Endothelial cell (in vitro differentiated cells): ENCODE data around the gene SH3BGRL2. TPM values are rescaled to one million over a fixed set of nuclear protein-coding genes. Genes with fewer than 3 reads are reported as not detected.

Experiments
- DNase-seq: peaks from one replicate; pipeline ENCODE4 v3.0.0; 2021; ENCODE audit warnings: low spot score
- H3K27ac Mint-ChIP-seq: one replicate; pipeline ENCODE4 v1.8.0; 2021; ENCODE audit warnings: mixed read lengths, inconsistent platforms; ENCODE audit not compliant: unreplicated experiment
- H3K27me3 Mint-ChIP-seq: one replicate; pipeline ENCODE4 v1.8.0; 2021; ENCODE audit warnings: mild to moderate bottlenecking, moderate library complexity, mixed read lengths, inconsistent platforms; ENCODE audit not compliant: unreplicated experiment
- H3K36me3 Mint-ChIP-seq: one replicate; pipeline ENCODE4 v1.8.0; 2021; ENCODE audit warnings: mild to moderate bottlenecking, low read depth, mixed read lengths, inconsistent platforms; ENCODE audit not compliant: unreplicated experiment
- H3K4me1 Mint-ChIP-seq: one replicate; pipeline ENCODE4 v1.8.0; 2021; ENCODE audit warnings: mild to moderate bottlenecking, mixed read lengths, inconsistent platforms; ENCODE audit not compliant: unreplicated experiment
- H3K4me3 Mint-ChIP-seq: one replicate; pipeline ENCODE4 v1.8.0; 2021; ENCODE audit warnings: mild to moderate bottlenecking, mixed read lengths, inconsistent platforms; ENCODE audit not compliant: unreplicated experiment
- H3K9me3 Mint-ChIP-seq: one replicate; pipeline ENCODE4 v1.8.0; 2021; ENCODE audit warnings: mixed read lengths, inconsistent platforms; ENCODE audit not compliant: unreplicated experiment
- CTCF ChIP-seq: fragments of 200-600 bp; sonication (generic); IDR thresholded peaks from one replicate; pipeline ENCODE4 v1.5.0; 2021; ENCODE audit warnings: antibody characterized with exemption; ENCODE audit not compliant: unreplicated experiment
- total RNA-seq: library from RNA; stranded (reverse); fragmentation: NEBNext Ultra II Directional; extraction: Animal tissue kit (Norgen Biotek cat#: 25700); gene quantifications from one replicate; pipeline ENCODE4 v1.2.1, GENCODE V29; 2021; ENCODE audit not compliant: unreplicated experiment

SH3BGRL2 gene
- total RNA-seq, 1 donor from 2014 or later = 7.0 TPM

- Mint-ChIP-seq H3K4me1 (no peaks in the 10 kb centered on the region), H3K36me3 (peaks cover 3% of the 10 kb centered on the region), H3K27me3 (peaks cover 4% of the 10 kb centered on the region), H3K4me3 (no peak overlapping the region), H3K27ac (no peak overlapping the region), H3K9me3 (no peaks in the 10 kb centered on the region)
- no peak for DNase-seq
- no peak for TF ChIP-seq CTCF
These were observed 63.0 kb downstream of the SH3BGRL2 start for GRCh38 chr6:79694156-79694555.

GRCh38 chr6:79694623-79695343 lies 63.7 kb downstream of the SH3BGRL2 start:
- Mint-ChIP-seq H3K9me3 (no peaks in the 10 kb centered on the region), H3K27ac (no peak overlapping the region), H3K27me3 (peaks cover 4% of the 10 kb centered on the region), H3K4me3 (no peak overlapping the region), H3K36me3 (peaks cover 3% of the 10 kb centered on the region), H3K4me1 (no peaks in the 10 kb centered on the region)
- DNase-seq = no peak
- no peak for TF ChIP-seq CTCF

GRCh38 chr6:79697430-79697829 lies 66.3 kb downstream of the SH3BGRL2 start:
- no peaks in the 10 kb centered on the region for H3K9me3 Mint-ChIP-seq
- peaks cover 1% of the 10 kb centered on the region for H3K27me3 Mint-ChIP-seq
- no peak for DNase-seq
- H3K4me3 Mint-ChIP-seq = no peak overlapping the region
- H3K4me1 Mint-ChIP-seq = no peaks in the 10 kb centered on the region
- no peak for TF ChIP-seq CTCF
- no peak overlapping the region for H3K27ac Mint-ChIP-seq
- no peaks in the 10 kb centered on the region for H3K36me3 Mint-ChIP-seq

- H3K4me3 Mint-ChIP-seq = no peak overlapping the region
- H3K4me1 Mint-ChIP-seq = no peaks in the 10 kb centered on the region
- no peak overlapping the region for H3K27ac Mint-ChIP-seq
- no peak for TF ChIP-seq CTCF
- DNase-seq = no peak
- no peaks in the 10 kb centered on the region for H3K36me3 Mint-ChIP-seq
- no peaks in the 10 kb centered on the region for H3K27me3 Mint-ChIP-seq
- H3K9me3 Mint-ChIP-seq = no peaks in the 10 kb centered on the region
These were observed 68.5 kb downstream of the SH3BGRL2 start for GRCh38 chr6:79699606-79700005.

- Mint-ChIP-seq H3K4me1 (no peaks in the 10 kb centered on the region), H3K36me3 (no peaks in the 10 kb centered on the region), H3K9me3 (no peaks in the 10 kb centered on the region), H3K27me3 (no peaks in the 10 kb centered on the region), H3K4me3 (no peak overlapping the region), H3K27ac (no peak overlapping the region)
- no peak for TF ChIP-seq CTCF
- no peak for DNase-seq
These were observed 71.6 kb downstream of the SH3BGRL2 start for GRCh38 chr6:79702691-79703090.
